ENCODE results near the gene PPP2R2D.

PPP2R2D gene

GRCh38 chr10:131929122-131929845, 28.5 kb downstream of the PPP2R2D start:
- DNase-seq (ENCODE audit: low spot score), result no peak

GRCh38 chr10:131930150-131930549, 29.3 kb downstream of the PPP2R2D start:
- DNase-seq (ENCODE audit: low spot score), result no peak

GRCh38 chr10:131930586-131931330, 29.9 kb downstream of the PPP2R2D start:
- no peak for DNase-seq (ENCODE audit: low spot score)

- no peak for DNase-seq (ENCODE audit: low spot score)
These were observed 31.2 kb downstream of the PPP2R2D start for GRCh38 chr10:131931981-131932380.

- no peak for DNase-seq (ENCODE audit: low spot score)
These were observed 32.3 kb downstream of the PPP2R2D start for GRCh38 chr10:131933016-131933695.

GRCh38 chr10:131933696-131934086, 32.9 kb downstream of the PPP2R2D start:
- no peak for DNase-seq (ENCODE audit: low spot score)

GRCh38 chr10:131934769-131935168, 34.0 kb downstream of the PPP2R2D start:
- no peak for DNase-seq (ENCODE audit: low spot score)

GRCh38 chr10:131935260-131935659, 34.5 kb downstream of the PPP2R2D start:
- DNase-seq (ENCODE audit: low spot score), result no peak

GRCh38 chr10:131936294-131936693, 35.5 kb downstream of the PPP2R2D start:
- DNase-seq (ENCODE audit: low spot score), result no peak

- DNase-seq (ENCODE audit: low spot score), result no peak
These were observed 35.9 kb downstream of the PPP2R2D start for GRCh38 chr10:131936736-131937135.

GRCh38 chr10:131937836-131938235, 37.0 kb downstream of the PPP2R2D start:
- no peak for DNase-seq (ENCODE audit: low spot score)

- no peak for DNase-seq (ENCODE audit: low spot score)
These were observed 37.9 kb downstream of the PPP2R2D start for GRCh38 chr10:131938681-131939080.

GRCh38 chr10:131942455-131942854, 41.6 kb downstream of the PPP2R2D start:
- no peak for DNase-seq (ENCODE audit: low spot score)

GRCh38 chr10:131943021-131943814, 42.4 kb downstream of the PPP2R2D start:
- no peak for DNase-seq (ENCODE audit: low spot score)

- DNase-seq (ENCODE audit: low spot score), result no peak
These were observed 43.6 kb downstream of the PPP2R2D start for GRCh38 chr10:131944412-131944811.

- no peak for DNase-seq (ENCODE audit: low spot score)
These were observed 44.3 kb downstream of the PPP2R2D start for GRCh38 chr10:131944976-131945695.

- DNase-seq (ENCODE audit: low spot score), result no peak
These were observed 45.5 kb downstream of the PPP2R2D start for GRCh38 chr10:131946321-131946751.

- no peak for DNase-seq (ENCODE audit: low spot score)
These were observed 46.1 kb downstream of the PPP2R2D start for GRCh38 chr10:131946880-131947279.

GRCh38 chr10:131947631-131948347, 47.0 kb downstream of the PPP2R2D start:
- no peak for DNase-seq (ENCODE audit: low spot score)

- DNase-seq (ENCODE audit: low spot score), result no peak
These were observed 47.7 kb downstream of the PPP2R2D start for GRCh38 chr10:131948501-131948900.

All from CD4-positive, alpha-beta T cell treated with Interleukin-6 at 100 ng/mL for 8 hours (primary cell).